Measurements from ENCODE around the gene KIF18A.

The KIF18A gene

DNA sequence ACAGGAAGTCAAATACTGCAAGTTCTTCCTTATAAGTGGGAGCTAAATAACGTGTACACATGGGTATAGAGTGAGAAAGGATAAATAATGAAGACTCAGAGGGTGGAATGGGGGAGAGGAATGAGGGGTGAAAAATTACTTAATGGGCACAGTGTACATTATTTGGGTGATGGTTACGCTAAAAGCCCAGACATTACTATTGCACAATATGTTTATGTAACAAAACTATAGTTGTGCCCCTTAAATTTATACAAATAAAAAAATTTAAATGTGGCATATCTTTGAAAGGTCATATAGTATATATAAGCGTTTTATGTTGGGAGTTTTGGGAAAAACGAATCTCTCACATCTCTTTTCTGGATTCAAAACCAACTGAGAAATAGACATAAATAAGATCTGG is 96.1 kb downstream of the KIF18A start:
- Histone ChIP-seq H3K27ac (replicated peaks; ENCODE audit: low read length) (no peak overlapping the region), H3K4me3 (ENCODE audit: low read length in 2 of 2) (no peak overlapping the region), H2BK120ac (ENCODE audit: low read depth, low read length) (no peak overlapping the region), H3K9ac (ENCODE audit: low read depth, low read length, poor library complexity) (no peak overlapping the region), H3K9me3 (replicated peaks in 1 of 2; ENCODE audit: control insufficient read depth in 2 of 2, insufficient read depth in 1 of 2, low read depth in 1 of 2, low read length in 2 of 2) (no peaks in the 10 kb centered on the region), H3K23ac (ENCODE audit: low read depth, low read length, poor library complexity) (no peak overlapping the region), H3K18ac (ENCODE audit: low read length) (no peak overlapping the region), H3K4me2 (ENCODE audit: insufficient read depth, low read length, poor library complexity, severe bottlenecking) (no peak overlapping the region), H2BK15ac (ENCODE audit: low read length) (no peak overlapping the region), H4K8ac (ENCODE audit: low read depth, low read length) (no peak overlapping the region), H2BK5ac (ENCODE audit: low read length) (no peak overlapping the region), H3K4me1 (ENCODE audit: control insufficient read depth in 2 of 2, insufficient read depth in 1 of 2, low read depth in 1 of 2, low read length in 2 of 2) (no peaks in the 10 kb centered on the region), H3K4ac (ENCODE audit: low read length) (no peak overlapping the region), H4K91ac (ENCODE audit: low read depth, low read length, poor library complexity) (no peak overlapping the region), H3K27me3 (ENCODE audit: control insufficient read depth in 3 of 3, insufficient read depth in 3 of 3, low read depth in 1 of 3, low read length in 3 of 3) (no peaks in the 10 kb centered on the region), H3K36me3 (replicated peaks in 1 of 2; ENCODE audit: control insufficient read depth in 2 of 2, insufficient read depth in 2 of 2, low read length in 2 of 2) (peaks cover 0 to 7% of the 10 kb centered on the region in 2 donors), H3K79me1 (ENCODE audit: low read depth, low read length) (no peaks in the 10 kb centered on the region), H3K14ac (ENCODE audit: low read length) (no peak overlapping the region), H2AFZ (ENCODE audit: low read length) (no peak overlapping the region), H2AK5ac (ENCODE audit: low read depth, low read length) (no peak overlapping the region), H2BK12ac (ENCODE audit: low read length) (no peak overlapping the region)
- no peak for DNase-seq (ENCODE audit: low spot score)
- no CpG with 5 or more reads among the region's 4 CpGs for WGBS, 2 donors (ENCODE audit: extremely low coverage in 2 of 2, insufficient read length in 2 of 2, insufficient replicate concordance in 1 of 2)

DNA sequence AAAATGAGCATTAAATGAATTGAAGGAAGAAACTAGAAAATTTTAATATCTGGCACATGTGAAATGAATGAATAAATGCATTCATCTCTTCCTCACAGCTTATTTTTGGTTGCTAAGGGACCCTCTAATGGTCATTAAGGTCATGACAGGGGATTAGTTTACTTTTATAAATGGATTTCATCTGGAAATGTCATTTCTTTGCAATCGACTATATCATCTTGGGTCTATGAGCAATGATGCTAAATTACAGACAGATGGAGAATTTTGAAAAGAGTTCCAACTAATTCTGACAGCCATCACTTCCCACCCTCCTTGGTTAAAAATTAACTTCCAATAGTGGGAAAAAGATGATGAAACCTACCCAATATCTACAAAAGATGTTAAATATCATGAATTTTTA is 98.0 kb downstream of the KIF18A start:
- no peaks in the 10 kb centered on the region for H3K36me3 ChIP-seq (replicated peaks in 1 of 2; ENCODE audit: control insufficient read depth in 2 of 2, insufficient read depth in 2 of 2, low read length in 2 of 2)
- no peak overlapping the region for H3K23ac ChIP-seq (ENCODE audit: low read depth, low read length, poor library complexity)
- H3K14ac ChIP-seq (ENCODE audit: low read length): no peak overlapping the region
- H2AK5ac ChIP-seq (ENCODE audit: low read depth, low read length): no peak overlapping the region
- H4K91ac ChIP-seq (ENCODE audit: low read depth, low read length, poor library complexity): no peak overlapping the region
- WGBS, 2 donors (ENCODE audit: extremely low coverage in 2 of 2, insufficient read length in 2 of 2, insufficient replicate concordance in 1 of 2): no CpG with 5 or more reads among the region's 1 CpG
- no peaks in the 10 kb centered on the region for H3K4me1 ChIP-seq (ENCODE audit: control insufficient read depth in 2 of 2, insufficient read depth in 1 of 2, low read depth in 1 of 2, low read length in 2 of 2)
- H2BK5ac ChIP-seq (ENCODE audit: low read length): no peak overlapping the region
- DNase-seq (ENCODE audit: low spot score): no peak
- no peak overlapping the region for H3K9ac ChIP-seq (ENCODE audit: low read depth, low read length, poor library complexity)
- H3K27ac ChIP-seq (replicated peaks; ENCODE audit: low read length): no peak overlapping the region
- H3K4me3 ChIP-seq (ENCODE audit: low read length in 2 of 2): no peak overlapping the region
- H3K4me2 ChIP-seq (ENCODE audit: insufficient read depth, low read length, poor library complexity, severe bottlenecking): no peak overlapping the region
- H2BK12ac ChIP-seq (ENCODE audit: low read length): no peak overlapping the region
- H3K4ac ChIP-seq (ENCODE audit: low read length): no peak overlapping the region
- no peak overlapping the region for H3K18ac ChIP-seq (ENCODE audit: low read length)
- H2BK15ac ChIP-seq (ENCODE audit: low read length): no peak overlapping the region
- no peaks in the 10 kb centered on the region for H3K79me1 ChIP-seq (ENCODE audit: low read depth, low read length)
- no peak overlapping the region for H4K8ac ChIP-seq (ENCODE audit: low read depth, low read length)
- no peaks in the 10 kb centered on the region for H3K27me3 ChIP-seq (ENCODE audit: control insufficient read depth in 3 of 3, insufficient read depth in 3 of 3, low read depth in 1 of 3, low read length in 3 of 3)
- no peaks in the 10 kb centered on the region for H3K9me3 ChIP-seq (replicated peaks in 1 of 2; ENCODE audit: control insufficient read depth in 2 of 2, insufficient read depth in 1 of 2, low read depth in 1 of 2, low read length in 2 of 2)
- H2BK120ac ChIP-seq (ENCODE audit: low read depth, low read length): no peak overlapping the region
- no peak overlapping the region for H2AFZ ChIP-seq (ENCODE audit: low read length)

DNA sequence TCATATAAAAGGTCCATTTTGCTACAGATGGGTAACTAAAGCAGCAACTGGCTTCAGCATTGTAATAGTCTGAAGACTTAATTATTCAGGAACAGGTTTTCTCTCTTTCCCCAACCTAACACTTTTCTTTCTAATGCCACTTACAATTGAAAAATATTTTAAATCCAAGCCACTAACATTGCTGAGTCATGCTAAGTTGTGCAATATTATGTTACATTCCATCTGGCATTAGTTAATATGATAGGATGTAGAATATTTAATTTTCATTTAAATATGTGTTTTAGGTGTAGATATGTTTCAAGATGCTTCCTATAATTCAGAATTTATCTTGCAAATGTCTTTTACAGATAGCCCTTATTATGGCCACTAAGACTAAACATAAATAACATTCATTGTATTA is 98.6 kb downstream of the KIF18A start:
- DNase-seq (ENCODE audit: low spot score): no peak
- Histone ChIP-seq H3K4me2 (ENCODE audit: insufficient read depth, low read length, poor library complexity, severe bottlenecking) (no peak overlapping the region), H4K91ac (ENCODE audit: low read depth, low read length, poor library complexity) (no peak overlapping the region), H3K9ac (ENCODE audit: low read depth, low read length, poor library complexity) (no peak overlapping the region), H3K36me3 (replicated peaks in 1 of 2; ENCODE audit: control insufficient read depth in 2 of 2, insufficient read depth in 2 of 2, low read length in 2 of 2) (no peaks in the 10 kb centered on the region), H3K4ac (ENCODE audit: low read length) (no peak overlapping the region), H2BK5ac (ENCODE audit: low read length) (no peak overlapping the region), H3K27ac (replicated peaks; ENCODE audit: low read length) (no peak overlapping the region), H3K14ac (ENCODE audit: low read length) (no peak overlapping the region), H4K8ac (ENCODE audit: low read depth, low read length) (no peak overlapping the region), H3K4me3 (ENCODE audit: low read length in 2 of 2) (no peak overlapping the region), H3K9me3 (replicated peaks in 1 of 2; ENCODE audit: control insufficient read depth in 2 of 2, insufficient read depth in 1 of 2, low read depth in 1 of 2, low read length in 2 of 2) (no peaks in the 10 kb centered on the region), H3K79me1 (ENCODE audit: low read depth, low read length) (no peaks in the 10 kb centered on the region), H2BK120ac (ENCODE audit: low read depth, low read length) (no peak overlapping the region), H3K27me3 (ENCODE audit: control insufficient read depth in 3 of 3, insufficient read depth in 3 of 3, low read depth in 1 of 3, low read length in 3 of 3) (no peaks in the 10 kb centered on the region), H2BK15ac (ENCODE audit: low read length) (no peak overlapping the region), H2AK5ac (ENCODE audit: low read depth, low read length) (no peak overlapping the region), H3K23ac (ENCODE audit: low read depth, low read length, poor library complexity) (no peak overlapping the region), H3K18ac (ENCODE audit: low read length) (no peak overlapping the region), H2AFZ (ENCODE audit: low read length) (no peak overlapping the region), H3K4me1 (ENCODE audit: control insufficient read depth in 2 of 2, insufficient read depth in 1 of 2, low read depth in 1 of 2, low read length in 2 of 2) (no peaks in the 10 kb centered on the region), H2BK12ac (ENCODE audit: low read length) (no peak overlapping the region)

DNA sequence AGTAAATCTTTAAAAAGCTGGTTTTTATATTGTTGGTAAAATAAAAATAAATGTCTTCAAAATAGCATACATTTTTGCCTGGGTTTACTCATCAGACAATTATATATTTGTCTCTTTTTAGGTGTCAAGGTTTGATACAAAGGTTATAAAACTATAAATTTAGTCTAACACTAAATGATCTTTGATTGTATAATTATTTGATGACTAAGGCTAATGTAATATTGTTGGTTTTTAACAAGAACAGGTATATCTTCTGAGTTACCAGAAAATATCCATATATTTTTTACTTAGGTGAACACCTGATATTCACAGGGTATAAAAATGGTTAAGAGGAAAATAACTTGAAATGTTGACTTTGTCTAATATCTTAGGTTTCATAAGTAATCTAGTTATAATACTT is 104.3 kb downstream of the KIF18A start:
- H3K18ac ChIP-seq (ENCODE audit: low read length): no peak overlapping the region
- H2BK5ac ChIP-seq (ENCODE audit: low read length): no peak overlapping the region
- H3K4me2 ChIP-seq (ENCODE audit: insufficient read depth, low read length, poor library complexity, severe bottlenecking): no peak overlapping the region
- H3K9ac ChIP-seq (ENCODE audit: low read depth, low read length, poor library complexity): no peak overlapping the region
- DNase-seq (ENCODE audit: low spot score): no peak
- H3K79me1 ChIP-seq (ENCODE audit: low read depth, low read length): no peaks in the 10 kb centered on the region
- no peak overlapping the region for H4K91ac ChIP-seq (ENCODE audit: low read depth, low read length, poor library complexity)
- no peaks in the 10 kb centered on the region for H3K27me3 ChIP-seq (ENCODE audit: control insufficient read depth in 3 of 3, insufficient read depth in 3 of 3, low read depth in 1 of 3, low read length in 3 of 3)
- no peak overlapping the region for H4K8ac ChIP-seq (ENCODE audit: low read depth, low read length)
- no peak overlapping the region for H2BK120ac ChIP-seq (ENCODE audit: low read depth, low read length)
- no peak overlapping the region for H2AK5ac ChIP-seq (ENCODE audit: low read depth, low read length)
- no peak overlapping the region for H3K14ac ChIP-seq (ENCODE audit: low read length)
- no peak overlapping the region for H2AFZ ChIP-seq (ENCODE audit: low read length)
- H3K23ac ChIP-seq (ENCODE audit: low read depth, low read length, poor library complexity): no peak overlapping the region
- no peak overlapping the region for H3K4me3 ChIP-seq (ENCODE audit: low read length in 2 of 2)
- H3K36me3 ChIP-seq (replicated peaks in 1 of 2; ENCODE audit: control insufficient read depth in 2 of 2, insufficient read depth in 2 of 2, low read length in 2 of 2): peaks cover 0 to 1% of the 10 kb centered on the region in 2 donors
- H2BK15ac ChIP-seq (ENCODE audit: low read length): no peak overlapping the region
- H3K27ac ChIP-seq (replicated peaks; ENCODE audit: low read length): no peak overlapping the region
- H3K9me3 ChIP-seq (replicated peaks in 1 of 2; ENCODE audit: control insufficient read depth in 2 of 2, insufficient read depth in 1 of 2, low read depth in 1 of 2, low read length in 2 of 2): peaks cover 5 to 24% of the 10 kb centered on the region in 2 donors
- H3K4me1 ChIP-seq (ENCODE audit: control insufficient read depth in 2 of 2, insufficient read depth in 1 of 2, low read depth in 1 of 2, low read length in 2 of 2): no peaks in the 10 kb centered on the region
- no peak overlapping the region for H2BK12ac ChIP-seq (ENCODE audit: low read length)
- no peak overlapping the region for H3K4ac ChIP-seq (ENCODE audit: low read length)

Data from neuronal stem cell (in vitro differentiated cells).